Thyroid gland (tissue), 4 donors: Measurements from ENCODE around the gene PRKACA. TPM values are rescaled to one million over a fixed set of nuclear protein-coding genes. Genes with fewer than 3 reads are reported as not detected.

Experiments used
- DNase-seq, 2 donors: peaks; one replicate each; pipeline ENCODE4 v3.0.0-alpha.2; 2019
- H3K27ac ChIP-seq, 3 donors: fragments of 200-600 bp; sonication (generic); 1 replicate in 2 of 3; 2 replicates in 1 of 3; pipeline ENCODE4 v1.5.1; 2016 to 2019; ENCODE audit warnings: mild to moderate bottlenecking in 1 of 3, moderate library complexity in 1 of 3
- H3K27me3 ChIP-seq: fragments of 200-600 bp; sonication (generic); one replicate; pipeline ENCODE4 v1.5.1; 2019
- H3K36me3 ChIP-seq, 2 donors: fragments of 200-600 bp; sonication (generic); one replicate each; pipeline ENCODE4 v1.5.1; 2016 to 2019
- H3K4me1 ChIP-seq, 2 donors: fragments of 200-600 bp; sonication (generic); one replicate each; pipeline ENCODE4 v1.5.1; 2017 to 2019
- H3K4me3 ChIP-seq, 3 donors: fragments of 200-600 bp; sonication (generic); replicated peaks in 1 of 3; 1 replicate in 2 of 3; 2 replicates in 1 of 3; pipeline ENCODE4 v1.5.1; 2016; ENCODE audit warnings: mild to moderate bottlenecking in 1 of 3
- H3K9me3 ChIP-seq: fragments of 200-600 bp; sonication (generic); one replicate; pipeline ENCODE4 v1.5.1; 2017
- POLR2A ChIP-seq, 2 donors: fragments of 450-650 bp; IDR thresholded peaks; one replicate each; pipeline ENCODE4 v1.6.1; 2017; ENCODE audit warnings: antibody characterized with exemption in 2 of 2, mild to moderate bottlenecking in 2 of 2, moderate library complexity in 1 of 2
- WGBS, 2 donors: methylation state at CpG; one replicate each; pipeline ENCODE4 v1.1.5; 2017; 5-methylcytosine and 5-hydroxymethylcytosine counted together
- intact Hi-C: fragments of 100-400 bp; cut with DNase I; formaldehyde crosslinking; loops from one replicate; pipeline ENCODE4 v1.15.1; 2023
- total RNA-seq, 4 donors: library from RNA; depleted of rRNA; stranded (reverse); fragments of >200 nt; gene quantifications; one replicate each; pipeline ENCODE4 v1.2.3, GENCODE V29; 2016
- TF ChIP-seq, protein P1 (sequence below), 6 experiments: fragments of 200-600 bp in 3 of 6; fragments of 450-650 bp in 3 of 6; sonication (generic) in 3 of 6; IDR thresholded peaks; one replicate each; pipeline ENCODE4 v1.5.1; 2016 to 2019; ENCODE audit warnings: antibody characterized with exemption in 6 of 6, mild to moderate bottlenecking in 2 of 6, inconsistent platforms in 1 of 6, moderate library complexity in 1 of 6

Gene PRKACA
- total RNA-seq, 4 donors from 2014 or later = 33.2 to 69.4 (median 55.5) TPM

DNA sequence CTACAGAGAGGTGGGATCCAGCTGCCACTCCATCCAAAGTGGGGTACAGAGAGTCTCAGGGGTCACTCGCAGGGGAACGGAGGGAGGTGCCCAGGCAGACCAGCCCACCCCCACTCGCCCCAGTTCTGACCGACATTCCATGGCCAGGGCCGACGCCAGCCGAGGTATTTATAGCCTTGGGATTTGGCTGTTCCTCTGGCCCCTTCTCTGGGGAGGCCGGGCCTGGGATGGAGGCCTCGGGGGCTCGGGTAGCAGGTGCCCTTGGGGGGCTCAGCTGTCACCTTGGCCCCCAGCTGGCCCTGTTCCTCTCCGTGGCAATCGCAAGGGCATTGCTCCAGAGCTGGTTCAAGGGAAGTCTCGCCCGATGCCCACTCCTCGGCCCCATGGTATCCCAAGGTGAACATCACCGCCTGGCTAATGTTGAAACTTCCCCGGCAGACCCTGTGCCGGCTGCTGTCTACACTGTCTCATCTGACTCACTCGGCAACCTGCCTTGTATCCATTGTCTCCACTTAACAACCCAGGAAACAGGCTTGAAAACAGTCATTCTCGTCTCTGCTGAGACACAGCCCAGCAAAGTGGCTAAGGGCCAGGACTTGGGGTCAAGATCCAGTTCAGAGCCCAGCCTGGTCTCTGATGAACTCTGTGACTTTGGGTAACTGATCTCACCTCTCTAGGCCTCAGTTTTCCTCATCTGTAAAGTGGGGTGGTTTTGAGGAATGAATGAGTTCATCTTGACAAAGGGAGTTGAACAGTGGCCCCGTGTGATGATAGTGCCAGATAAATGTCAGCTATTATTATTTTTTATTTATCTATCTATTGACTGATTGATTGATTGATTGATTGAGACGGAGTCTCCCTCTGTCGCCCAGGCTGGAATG is 9.7 kb downstream of the PRKACA start:
- H3K9me3 ChIP-seq = no peaks in the 10 kb centered on the region
- no peak overlapping the region for H3K27ac ChIP-seq
- H3K27me3 ChIP-seq = no peaks in the 10 kb centered on the region
- WGBS, 2 donors = 75 to 76% methylated on average over 16 to 17 of the region's 23 CpGs
- H3K4me3 ChIP-seq = no peak overlapping the region
- intact Hi-C loops = no loop called here
- peaks cover 17 to 25% of the 10 kb centered on the region in 2 donors for H3K36me3 ChIP-seq
- no peak for DNase-seq
- TF ChIP-seq, protein P1, sequence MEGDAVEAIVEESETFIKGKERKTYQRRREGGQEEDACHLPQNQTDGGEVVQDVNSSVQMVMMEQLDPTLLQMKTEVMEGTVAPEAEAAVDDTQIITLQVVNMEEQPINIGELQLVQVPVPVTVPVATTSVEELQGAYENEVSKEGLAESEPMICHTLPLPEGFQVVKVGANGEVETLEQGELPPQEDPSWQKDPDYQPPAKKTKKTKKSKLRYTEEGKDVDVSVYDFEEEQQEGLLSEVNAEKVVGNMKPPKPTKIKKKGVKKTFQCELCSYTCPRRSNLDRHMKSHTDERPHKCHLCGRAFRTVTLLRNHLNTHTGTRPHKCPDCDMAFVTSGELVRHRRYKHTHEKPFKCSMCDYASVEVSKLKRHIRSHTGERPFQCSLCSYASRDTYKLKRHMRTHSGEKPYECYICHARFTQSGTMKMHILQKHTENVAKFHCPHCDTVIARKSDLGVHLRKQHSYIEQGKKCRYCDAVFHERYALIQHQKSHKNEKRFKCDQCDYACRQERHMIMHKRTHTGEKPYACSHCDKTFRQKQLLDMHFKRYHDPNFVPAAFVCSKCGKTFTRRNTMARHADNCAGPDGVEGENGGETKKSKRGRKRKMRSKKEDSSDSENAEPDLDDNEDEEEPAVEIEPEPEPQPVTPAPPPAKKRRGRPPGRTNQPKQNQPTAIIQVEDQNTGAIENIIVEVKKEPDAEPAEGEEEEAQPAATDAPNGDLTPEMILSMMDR (IDR thresholded peaks at IDR 0.05) = no peak
- TF ChIP-seq POLR2A (IDR thresholded peaks at IDR 0.05) = no peak
- H3K4me1 ChIP-seq = peaks cover 8 to 14% of the 10 kb centered on the region in 2 donors

DNA sequence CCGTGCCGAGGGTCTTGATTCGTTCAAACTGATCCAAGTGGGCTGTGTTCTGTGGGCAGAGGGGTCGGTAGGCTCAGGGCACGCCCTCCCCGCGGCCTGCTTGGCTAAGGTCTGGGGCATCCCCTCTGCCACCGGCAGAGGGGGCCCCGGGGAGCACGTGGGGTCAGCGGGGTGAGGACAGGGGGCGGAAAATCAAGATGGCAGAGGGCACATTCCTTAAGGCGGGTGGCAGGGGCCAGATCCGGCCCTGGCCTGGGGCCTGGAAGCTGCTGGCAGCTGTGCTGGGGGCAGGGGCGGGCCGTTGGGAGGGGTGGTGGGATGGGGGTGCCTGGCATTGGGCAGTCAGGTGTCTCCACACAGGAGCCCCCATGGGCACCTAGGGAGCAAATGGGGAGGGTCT is 10.7 kb downstream of the PRKACA start:
- no peak overlapping the region for H3K4me3 ChIP-seq
- 88 to 90% methylated on average over 6 to 16 of the region's 16 CpGs for WGBS, 2 donors
- TF ChIP-seq, protein P1 (IDR thresholded peaks at IDR 0.05) = no peak
- no peak for TF ChIP-seq POLR2A (IDR thresholded peaks at IDR 0.05)
- no peak for DNase-seq
- intact Hi-C loops = no loop called here
- peaks cover 0 to 4% of the 10 kb centered on the region in 2 donors for H3K4me1 ChIP-seq
- H3K9me3 ChIP-seq = no peaks in the 10 kb centered on the region
- H3K36me3 ChIP-seq = peaks cover 26 to 35% of the 10 kb centered on the region in 2 donors
- no peaks in the 10 kb centered on the region for H3K27me3 ChIP-seq
- H3K27ac ChIP-seq = no peak overlapping the region

DNA sequence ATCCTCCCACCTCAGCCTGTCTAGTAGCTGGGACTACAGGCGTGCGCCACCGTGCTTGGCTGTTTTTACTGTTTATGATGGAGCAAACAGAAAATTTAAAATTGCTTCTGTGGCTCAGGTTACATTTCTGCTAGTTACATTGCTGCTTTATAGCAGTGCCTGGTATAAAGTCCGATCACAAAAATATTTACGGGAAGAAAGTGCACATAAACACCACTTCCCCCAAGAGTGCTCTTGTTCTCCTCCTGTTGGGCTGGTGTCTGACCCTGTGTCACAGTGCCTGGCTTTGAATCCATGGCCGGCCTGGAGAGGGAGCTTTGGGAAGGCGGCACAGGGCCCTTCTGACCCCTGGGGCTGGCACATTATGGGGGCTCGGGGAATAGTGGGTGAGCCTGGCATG is 11.9 kb downstream of the PRKACA start:
- H3K27me3 ChIP-seq = no peaks in the 10 kb centered on the region
- H3K36me3 ChIP-seq = peaks cover 35 to 44% of the 10 kb centered on the region in 2 donors
- no peak for DNase-seq
- H3K4me3 ChIP-seq = no peak overlapping the region
- H3K27ac ChIP-seq = no peak overlapping the region
- WGBS, 2 donors = 89 to 92% methylated on average over 8 of the region's 8 CpGs
- TF ChIP-seq POLR2A (IDR thresholded peaks at IDR 0.05) = no peak
- TF ChIP-seq, protein P1 (IDR thresholded peaks at IDR 0.05) = no peak
- intact Hi-C loops = no loop called here
- no peaks in the 10 kb centered on the region for H3K4me1 ChIP-seq
- H3K9me3 ChIP-seq = no peaks in the 10 kb centered on the region

DNA sequence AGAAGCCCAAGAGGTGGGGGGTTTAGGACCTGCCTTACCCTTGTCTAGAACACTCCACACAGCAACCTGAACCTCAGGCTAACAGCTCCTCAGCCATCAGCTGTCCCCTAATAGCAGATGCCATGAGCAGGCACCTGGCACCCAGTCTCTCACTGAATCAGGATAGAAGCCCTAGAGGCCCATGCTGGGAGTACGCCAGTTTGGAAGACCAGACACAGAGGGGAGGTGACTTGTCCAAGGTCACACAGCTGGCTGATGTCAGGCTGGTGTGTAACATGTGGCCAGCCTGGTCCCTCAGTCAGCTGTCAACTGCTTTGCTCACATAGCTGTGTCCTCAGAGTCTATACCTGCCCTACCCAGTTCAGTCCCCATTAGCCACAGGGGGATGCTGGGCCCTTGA is 14.3 kb downstream of the PRKACA start:
- H3K36me3 ChIP-seq = peaks cover 40 to 47% of the 10 kb centered on the region in 2 donors
- no peak for TF ChIP-seq POLR2A (IDR thresholded peaks at IDR 0.05)
- TF ChIP-seq, protein P1 (IDR thresholded peaks at IDR 0.05) = no peak
- no peak for DNase-seq
- H3K27ac ChIP-seq = no peak overlapping the region
- H3K9me3 ChIP-seq = no peaks in the 10 kb centered on the region
- no peak overlapping the region for H3K4me3 ChIP-seq
- 100% methylated on average over 1 of the region's 1 CpG for WGBS, 2 donors
- H3K4me1 ChIP-seq = no peaks in the 10 kb centered on the region
- H3K27me3 ChIP-seq = no peaks in the 10 kb centered on the region
- intact Hi-C loops = no loop called here

DNA sequence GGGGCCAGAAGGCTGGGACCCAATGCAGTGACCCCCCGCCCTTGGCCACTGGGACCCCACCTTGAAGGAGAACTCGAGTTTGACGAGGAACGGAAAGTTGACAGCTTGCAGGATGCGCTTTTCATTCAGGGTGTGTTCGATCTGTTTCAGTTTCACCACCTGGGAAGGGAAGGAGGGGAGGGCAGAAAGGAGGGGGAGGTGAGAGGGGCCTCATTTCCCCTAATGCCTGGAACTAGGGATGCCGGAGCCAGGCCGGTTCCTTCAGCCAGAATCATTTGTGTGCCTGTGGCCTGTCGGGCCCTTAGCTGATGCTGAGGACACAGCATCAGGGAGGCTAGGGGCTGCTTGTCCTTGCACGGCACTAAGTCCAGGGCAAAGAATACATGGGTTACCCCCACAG is 14.8 kb downstream of the PRKACA start:
- intact Hi-C loops = no loop called here
- DNase-seq = no peak
- Histone ChIP-seq H3K27me3 (no peaks in the 10 kb centered on the region), H3K27ac (no peak overlapping the region), H3K9me3 (no peaks in the 10 kb centered on the region), H3K36me3 (peaks cover 40 to 47% of the 10 kb centered on the region in 2 donors), H3K4me3 (no peak overlapping the region), H3K4me1 (no peaks in the 10 kb centered on the region)
- no peak for TF ChIP-seq POLR2A (IDR thresholded peaks at IDR 0.05)
- TF ChIP-seq, protein P1 (IDR thresholded peaks at IDR 0.05) = no peak
- 87 to 90% methylated on average over 10 of the region's 10 CpGs for WGBS, 2 donors
